Measurements from ENCODE around the gene UGT1A9.
"Not testable (repeated sequence)": the region's sequence is repeated elsewhere in the genome, so short reads cannot be mapped to it uniquely, and the experiment has no call there.

UGT1A9 gene

GRCh38 chr2:233671290-233672161 lies at the start of gene UGT1A9:
Gene UGT1A9, plus strand, starts transcription at chr2:233671898. Its CDS starts 37 bp downstream, at chr2:233671935.
- DNase-seq = no peak

GRCh38 chr2:233627331-233628025 lies 44.2 kb upstream of the UGT1A9 start:
- DNase-seq = no peak

GRCh38 chr2:233636306-233636705 lies 35.4 kb upstream of the UGT1A9 start, which contains the start of gene UGT1A10:
Gene UGT1A10, plus strand, starts transcription at chr2:233636448. Its CDS starts 75 bp downstream, at chr2:233636523.
- not testable (repeated sequence) for DNase-seq

GRCh38 chr2:233638836-233639235 lies 32.9 kb upstream of the UGT1A9 start:
- DNase-seq = no peak

DNA sequence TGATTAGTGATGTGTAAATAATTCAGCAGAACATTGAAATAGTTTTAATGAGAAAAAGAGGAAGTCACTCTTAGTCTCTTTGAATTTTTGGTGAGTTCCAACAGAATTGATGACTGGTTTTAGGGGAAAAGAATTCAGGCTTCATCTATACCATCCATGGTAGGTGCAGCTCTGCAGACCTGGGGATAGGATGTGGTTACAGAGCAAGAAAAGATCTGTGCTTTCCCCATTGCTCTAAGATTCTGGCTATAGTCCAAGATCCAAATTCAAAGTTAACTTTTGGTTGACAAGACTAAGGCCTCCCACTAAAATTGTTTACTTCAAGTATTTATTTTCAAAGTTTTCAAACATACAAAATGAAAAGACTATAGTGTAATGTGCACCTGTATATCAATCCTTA lies 31.8 kb upstream of the UGT1A9 start:
- no peak for DNase-seq

DNA sequence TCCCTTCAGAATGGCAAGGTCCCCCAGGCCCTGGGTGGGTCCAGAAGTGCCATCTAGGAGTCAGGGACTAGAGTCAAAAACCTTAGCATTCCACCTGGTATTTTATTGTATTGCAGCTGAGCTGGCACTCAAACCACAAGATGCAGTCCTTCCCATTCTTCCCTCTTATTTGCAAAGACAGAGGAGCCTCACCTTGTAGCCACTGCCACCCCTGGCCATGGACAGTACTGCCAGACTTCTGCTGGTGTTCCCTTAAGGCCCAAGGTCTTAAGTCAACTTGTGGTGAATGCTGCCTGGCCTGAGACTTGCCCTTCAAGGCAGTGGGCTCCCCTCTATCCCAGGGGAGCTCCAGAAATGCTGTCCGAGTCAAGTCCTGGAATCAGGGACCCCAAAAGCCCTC lies 28.6 kb upstream of the UGT1A9 start:
- no peak for DNase-seq

DNA sequence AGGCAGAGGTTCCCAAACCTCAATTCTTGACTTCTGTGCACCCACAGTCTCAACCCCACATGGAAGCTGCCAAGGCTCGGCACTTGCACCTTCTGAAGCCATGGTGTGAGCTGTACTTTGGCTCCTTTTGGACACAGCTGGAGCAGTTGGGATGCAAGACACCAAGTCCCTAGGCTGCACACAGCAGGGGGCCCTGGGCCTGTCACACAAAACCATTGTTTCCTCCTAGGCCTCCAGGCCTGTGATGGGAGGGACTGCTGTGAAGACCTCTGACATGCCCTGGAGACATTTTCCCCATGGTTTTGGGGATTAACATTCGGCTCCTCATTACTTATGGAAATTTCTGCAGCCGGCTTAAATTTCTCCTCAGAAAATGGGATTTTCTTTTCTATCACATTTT lies 25.7 kb upstream of the UGT1A9 start:
- DNase-seq = not testable (repeated sequence)

GRCh38 chr2:233650981-233651380 lies 20.7 kb upstream of the UGT1A9 start:
- DNase-seq = no peak

GRCh38 chr2:233651430-233651829 lies 20.3 kb upstream of the UGT1A9 start:
- DNase-seq = no peak

- DNase-seq = no peak
Observed at GRCh38 chr2:233654501-233654900, 17.2 kb upstream of the UGT1A9 start.

- DNase-seq = no peak
Observed at GRCh38 chr2:233655043-233655442, 16.7 kb upstream of the UGT1A9 start.

DNA sequence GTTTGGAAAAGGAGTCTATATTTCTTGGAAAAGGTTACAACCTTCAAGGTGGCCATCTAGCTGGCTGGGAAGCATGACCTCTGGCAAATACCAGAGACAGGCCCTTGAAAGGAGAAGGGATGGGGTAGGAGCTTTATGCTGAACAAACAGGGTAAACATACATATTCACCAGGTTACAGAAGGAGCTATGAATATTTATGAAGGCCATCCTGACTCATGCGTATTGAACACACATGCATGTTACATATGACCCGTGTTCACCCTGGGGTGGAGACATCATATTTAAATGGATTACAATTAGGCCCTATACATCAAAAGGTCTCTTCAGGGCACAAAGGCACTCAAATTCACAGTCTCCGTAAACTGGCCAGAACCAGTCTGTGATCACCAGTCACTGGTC lies 15.8 kb upstream of the UGT1A9 start:
- DNase-seq = not testable (repeated sequence)

DNA sequence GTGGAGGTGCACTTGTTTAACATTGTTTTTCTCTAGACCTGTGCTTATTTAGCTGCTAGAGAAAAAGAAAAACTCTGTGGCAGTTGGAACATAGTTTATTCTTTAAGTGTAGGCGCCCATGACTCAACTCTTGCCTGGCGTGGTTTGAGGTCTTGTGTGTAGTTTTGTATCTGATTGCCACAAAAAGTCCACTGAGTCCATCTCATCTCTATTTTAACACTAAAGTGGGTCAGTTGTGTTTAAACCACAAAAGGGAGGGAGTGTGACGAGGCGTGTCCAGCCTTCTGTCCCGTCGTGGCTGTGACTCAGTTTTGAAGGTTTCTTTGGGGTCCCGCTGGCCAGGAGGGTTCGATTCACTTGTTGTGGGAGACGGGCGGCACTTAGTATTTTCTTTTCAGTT lies 15.3 kb upstream of the UGT1A9 start:
- DNase-seq = no peak

DNA sequence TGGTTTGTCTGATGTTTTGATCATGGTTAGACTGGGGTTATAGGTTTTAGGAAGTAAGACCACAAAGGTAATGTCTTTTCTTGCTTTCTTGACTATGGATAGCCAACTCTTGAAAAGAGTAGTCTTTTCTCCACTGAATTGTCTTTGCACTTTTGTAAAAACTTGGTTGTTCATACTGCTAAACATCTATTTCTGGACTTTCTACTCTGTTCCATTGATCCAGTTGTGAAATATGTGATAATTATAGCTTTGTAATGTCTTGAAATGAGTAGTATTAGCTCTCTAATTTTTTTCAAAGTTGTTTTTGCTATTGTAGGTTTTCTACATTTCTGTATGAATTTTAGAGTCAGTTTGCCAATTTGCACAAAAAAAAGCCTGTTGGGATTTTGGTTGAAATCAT lies 13.1 kb upstream of the UGT1A9 start:
- no peak for DNase-seq

GRCh38 chr2:233663911-233664310 lies 7.8 kb upstream of the UGT1A9 start:
- no peak for DNase-seq

- DNase-seq = no peak
Observed at GRCh38 chr2:233668605-233669260, 3.0 kb upstream of the UGT1A9 start.

DNA sequence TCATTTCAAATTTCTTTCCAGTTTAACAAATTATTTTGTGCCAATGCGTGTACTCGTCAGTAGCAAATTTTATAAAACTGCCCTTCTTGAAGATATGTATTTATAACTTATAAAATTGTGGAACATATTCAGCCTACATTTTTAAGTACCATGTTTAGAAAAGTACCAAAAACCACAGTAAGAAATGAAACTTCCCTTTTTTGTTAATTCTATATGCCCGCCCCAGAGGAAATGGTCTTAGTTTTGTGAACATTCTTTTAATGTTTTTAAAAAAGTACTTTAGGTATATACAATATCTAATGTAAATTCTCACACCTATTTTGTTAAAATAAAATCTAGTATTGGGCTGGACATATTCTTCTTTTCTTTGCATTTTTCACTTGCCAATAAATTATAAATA lies 1.2 kb downstream of the UGT1A9 start:
- no peak for DNase-seq

GRCh38 chr2:233673896-233674295 lies 2.2 kb downstream of the UGT1A9 start:
- DNase-seq = no peak

- DNase-seq = no peak
Observed at GRCh38 chr2:233674314-233674713, 2.6 kb downstream of the UGT1A9 start.

- DNase-seq = no peak
Observed at GRCh38 chr2:233674995-233675394, 3.3 kb downstream of the UGT1A9 start.

- no peak for DNase-seq
Observed at GRCh38 chr2:233676046-233676445, 4.3 kb downstream of the UGT1A9 start.

DNA sequence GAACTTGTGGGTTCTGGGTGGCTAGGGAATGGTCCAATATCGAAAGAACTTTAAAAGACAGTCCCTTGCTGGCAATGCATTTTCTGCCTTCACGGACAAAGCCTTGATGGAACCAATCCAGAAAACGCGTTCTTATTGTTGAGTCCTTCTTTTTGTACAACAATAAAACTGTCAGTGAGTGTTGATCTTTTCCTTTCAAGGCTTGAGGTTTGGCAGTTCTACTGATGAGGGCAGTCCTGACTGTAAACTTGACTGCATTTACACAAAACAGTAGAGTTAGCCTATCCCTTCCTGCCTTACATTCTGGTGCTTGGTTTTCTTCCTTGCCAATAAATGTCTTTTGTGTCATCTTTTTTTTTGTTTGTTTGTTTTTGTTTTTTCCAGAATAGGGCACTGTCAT lies 7.5 kb downstream of the UGT1A9 start:
- DNase-seq = no peak

DNA sequence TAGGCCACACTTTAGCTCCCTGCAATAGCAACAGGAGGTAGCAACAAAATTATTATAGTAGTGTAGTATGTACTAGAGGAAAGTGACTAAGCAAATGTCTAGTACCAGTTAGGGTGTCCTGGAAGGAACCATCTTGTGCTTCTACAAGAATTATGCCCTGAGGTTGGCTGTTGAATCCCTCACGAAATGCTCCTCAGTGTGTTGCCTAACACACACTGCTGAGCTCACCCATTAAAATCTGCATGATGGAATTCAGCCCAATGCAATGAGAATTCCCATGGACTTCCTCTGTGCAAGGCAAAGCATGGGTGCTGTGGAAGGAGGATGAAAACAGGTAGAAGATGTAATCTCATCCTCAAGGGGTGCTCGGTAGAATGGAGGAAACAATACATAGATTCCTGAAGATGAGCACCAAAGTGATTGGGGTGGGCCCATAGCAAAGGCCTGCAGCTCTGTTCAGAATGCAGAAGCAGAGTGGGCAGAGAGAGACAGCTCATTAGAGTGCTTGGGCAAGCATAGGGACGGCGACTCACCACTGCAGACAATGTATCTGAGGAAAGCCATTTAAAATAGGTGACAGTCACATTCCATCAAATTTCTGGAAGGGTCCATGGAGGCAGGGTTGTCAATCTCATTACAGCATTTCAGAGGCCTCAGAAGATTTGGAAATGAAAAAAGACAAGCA lies 8.8 kb downstream of the UGT1A9 start:
- DNase-seq = no peak

Measured in NCI-H2081 treated with DMSO at 0.1 percent for 48 hours (cell line).